SK-N-SH (cell line): Measurements from ENCODE around the gene FHDC1. TPM values are rescaled to one million over a fixed set of nuclear protein-coding genes. Genes with fewer than 3 reads are reported as not detected.

ENCODE experiments used
- CTCF ChIA-PET: fragments of 300-600, 350-600 bp; formaldehyde crosslinking; extraction: SDS; loops from one replicate; lab custom pipeline; 2021; lab: Yijun Ruan, JAX
- POLR2A ChIA-PET: fragments of 350-600 bp; sonication (Branson Sonifier 250); formaldehyde crosslinking; extraction: SDS; loops from one replicate; lab custom pipeline; 2020; ENCODE audit warnings: antibody characterized with exemption, inconsistent platforms; lab: Yijun Ruan, JAX
- DNase-seq: peaks from one replicate; pipeline ENCODE4 v3.0.0; 2012
- H2AFZ ChIP-seq: fragments of 200-600 bp; sonication (generic); 2 replicates; pipeline ENCODE4 v1.8.1; 2016; ENCODE audit warnings: antibody characterized with exemption, mild to moderate bottlenecking, low read depth
- H3F3A ChIP-seq: fragments of 200-600 bp; sonication (generic); replicated peaks from 2 replicates; pipeline ENCODE3; 2016; ENCODE audit warnings: antibody characterized with exemption, mild to moderate bottlenecking; ENCODE audit not compliant: insufficient read depth
- H3K27ac ChIP-seq, 2 experiments: fragments of 200-500 bp in 1 of 2; fragments of 200-600 bp in 1 of 2; sonication (Bioruptor generic) in 1 of 2; sonication (generic), shearing (Covaris generic) in 1 of 2; 2 replicates each; pipeline versions ENCODE4 v1.5.1 to v1.6.1; 2014 to 2016; ENCODE audit warnings: low read depth in 2 of 2, inconsistent platforms in 1 of 2, low read length in 1 of 2, mild to moderate bottlenecking in 1 of 2, mixed read lengths in 1 of 2
- H3K27me3 ChIP-seq: fragments of 200-600 bp; sonication (generic), shearing (Covaris generic); 2 replicates; pipeline ENCODE4 v1.6.1; 2016; ENCODE audit warnings: mixed run types; ENCODE audit not compliant: insufficient read depth
- H3K36me3 ChIP-seq, 2 experiments: fragments of 200-500 bp in 1 of 2; fragments of 200-600 bp in 1 of 2; sonication (Bioruptor generic) in 1 of 2; sonication (generic) in 1 of 2; replicated peaks in 1 of 2; 2 replicates each; pipeline versions ENCODE3 to v1.5.1; 2014 to 2016; ENCODE audit warnings: low read length in 1 of 2, mild to moderate bottlenecking in 1 of 2; ENCODE audit not compliant: insufficient read depth in 2 of 2, control insufficient read depth in 1 of 2
- H3K4me1 ChIP-seq, 2 experiments: fragments of 200-500 bp in 1 of 2; fragments of 200-600 bp in 1 of 2; sonication (Bioruptor generic) in 1 of 2; sonication (generic), shearing (Covaris generic) in 1 of 2; 2 replicates each; pipeline versions ENCODE4 v1.5.1 to v1.6.1; 2014 to 2016; ENCODE audit warnings: low read depth in 1 of 2, low read length in 1 of 2, mixed run types in 1 of 2; ENCODE audit not compliant: insufficient read depth in 2 of 2, control insufficient read depth in 1 of 2
- H3K4me2 ChIP-seq: fragments of 200-600 bp; sonication (generic), shearing (Covaris generic); 2 replicates; pipeline ENCODE4 v1.6.1; 2017; ENCODE audit warnings: mixed run types
- H3K4me3 ChIP-seq, 2 experiments: fragments of 200-500 bp in 1 of 2; fragments of 200-600 bp in 1 of 2; sonication (Bioruptor generic) in 1 of 2; sonication (generic), shearing (Covaris generic) in 1 of 2; 2 replicates each; pipeline versions ENCODE4 v1.5.1 to v1.8.1; 2014 to 2016; ENCODE audit warnings: low read depth in 2 of 2, inconsistent platforms in 1 of 2, low read length in 1 of 2, mild to moderate bottlenecking in 1 of 2, mixed read lengths in 1 of 2, moderate library complexity in 1 of 2
- H3K79me2 ChIP-seq: fragments of 200-600 bp; sonication (generic); 2 replicates; pipeline ENCODE4 v1.8.1; 2017; ENCODE audit warnings: mild to moderate bottlenecking; ENCODE audit not compliant: insufficient read depth
- H3K9ac ChIP-seq: fragments of 200-600 bp; sonication (generic); 2 replicates; pipeline ENCODE4 v1.6.1; 2017; ENCODE audit warnings: mixed run types
- H3K9me2 ChIP-seq: fragments of 200-600 bp; sonication (generic); 2 replicates; pipeline ENCODE4 v1.6.1; 2017; ENCODE audit warnings: mixed run types
- H3K9me3 ChIP-seq: fragments of 200-600 bp; sonication (generic); 2 replicates; pipeline ENCODE4 v1.6.1; 2017; ENCODE audit warnings: mixed run types, mild to moderate bottlenecking, moderate library complexity
- H4K20me1 ChIP-seq: fragments of 200-600 bp; sonication (generic); 2 replicates; pipeline ENCODE4 v1.6.1; 2017; ENCODE audit warnings: mild to moderate bottlenecking, mixed run types; ENCODE audit not compliant: insufficient read depth
- CHD2 ChIP-seq: fragments of 150-350 bp; IDR thresholded peaks from 2 replicates; pipeline ENCODE4 v1.6.1; 2018; ENCODE audit warnings: low read length; ENCODE audit not compliant: partially characterized antibody
- ELF1 ChIP-seq: IDR thresholded peaks from 2 replicates; pipeline ENCODE4 v1.4.0; 2012
- FOXM1 ChIP-seq: IDR thresholded peaks from 2 replicates; pipeline ENCODE4 v1.4.0; 2012; ENCODE audit warnings: low read depth, mild to moderate bottlenecking
- GATA2 ChIP-seq: sonication (generic); formaldehyde crosslinking; IDR thresholded peaks from 2 replicates; pipeline ENCODE4 v1.5.0; 2020; ENCODE audit warnings: mild to moderate bottlenecking, missing genetic modification reagents
- RCOR1 ChIP-seq: fragments of 150-350 bp; IDR thresholded peaks from 2 replicates; pipeline ENCODE4 v1.6.1; 2017; ENCODE audit warnings: antibody characterized with exemption, low read length
- REST ChIP-seq: IDR thresholded peaks from 2 replicates; pipeline ENCODE4 v1.6.1; 2012; ENCODE audit warnings: mild to moderate bottlenecking, low read depth, low read length, moderate library complexity
- WGBS: methylation state at CpG from one replicate; pipeline ENCODE4 v1.1.6; 2017; ENCODE audit warnings: low lambda C conversion rate; 5-methylcytosine and 5-hydroxymethylcytosine counted together
- polyA plus RNA-seq, 3 experiments: library from polyadenylated mRNA; depleted of rRNA; stranded (reverse); fragments of >200 nt; gene quantifications; 2 replicates each; pipeline ENCODE4 v1.2.3, GENCODE V29; 2012
- TF ChIP-seq, protein P1 (sequence below): fragments of 150-350 bp; IDR thresholded peaks from 2 replicates; pipeline ENCODE4 v1.6.1; 2017; ENCODE audit warnings: antibody characterized with exemption, low read length, low read depth, borderline replicate concordance
- TF ChIP-seq, protein P2 (sequence below): IDR thresholded peaks from 2 replicates; pipeline ENCODE4 v1.4.0; 2012; ENCODE audit warnings: low read depth, borderline replicate concordance
- TF ChIP-seq, protein P3 (sequence below): IDR thresholded peaks from 2 replicates; pipeline ENCODE4 v1.4.0; 2012; ENCODE audit warnings: low read depth, borderline replicate concordance

Gene FHDC1
- polyA plus RNA-seq, 1 of the 3 experiments (the other 2 are of a cell fraction), result 0.02 TPM

- TF ChIP-seq REST, result no peak
- no peak for TF ChIP-seq RCOR1
- no peak for TF ChIP-seq FOXM1
These were observed 91.7 kb downstream of the FHDC1 start (continued) for GRCh38 chr4:153027866-153028265.

DNA sequence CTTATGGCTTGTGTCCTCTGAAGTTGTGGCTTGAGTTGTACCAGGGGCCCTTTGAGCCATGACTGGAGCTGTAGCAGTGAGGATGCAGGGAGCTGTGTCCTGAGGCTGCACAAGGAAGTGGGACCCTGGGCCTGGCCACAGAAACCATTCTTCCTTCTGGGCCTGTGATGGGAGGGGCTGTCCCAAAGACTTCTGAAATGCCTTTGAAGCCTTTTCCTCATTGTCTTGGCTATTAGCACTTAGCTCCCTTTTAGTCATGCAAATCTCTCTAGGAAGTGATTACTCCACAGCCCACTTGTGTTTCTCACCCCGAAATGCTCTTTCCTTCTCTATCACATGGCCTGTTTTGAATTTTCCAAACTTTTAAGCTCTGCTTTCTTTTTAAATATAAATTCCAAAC lies 92.4 kb downstream of the FHDC1 start:
- H3K9me3 ChIP-seq, result no peaks in the 10 kb centered on the region
- no peak overlapping the region for H2AFZ ChIP-seq
- 5% methylated on average over 1 of the region's 1 CpG for WGBS
- ChIA-PET POLR2A (no interaction called here), CTCF (interaction anchor here (0.6 kb wide), 1 partner anchor 71 kb away, joined by 3 read pairs; no protein-coding TSS in a partner anchor)
- H4K20me1 ChIP-seq, result no peaks in the 10 kb centered on the region
- H3K4me2 ChIP-seq, result no peak overlapping the region
- no peaks in the 10 kb centered on the region; a peak in 1 of 4 replicates for H3K4me1 ChIP-seq
- H3F3A ChIP-seq, result no peaks in the 10 kb centered on the region
- no peak for DNase-seq
- no peaks in the 10 kb centered on the region for H3K79me2 ChIP-seq
- no peaks in the 10 kb centered on the region for H3K9me2 ChIP-seq
- TF ChIP-seq, protein P1, sequence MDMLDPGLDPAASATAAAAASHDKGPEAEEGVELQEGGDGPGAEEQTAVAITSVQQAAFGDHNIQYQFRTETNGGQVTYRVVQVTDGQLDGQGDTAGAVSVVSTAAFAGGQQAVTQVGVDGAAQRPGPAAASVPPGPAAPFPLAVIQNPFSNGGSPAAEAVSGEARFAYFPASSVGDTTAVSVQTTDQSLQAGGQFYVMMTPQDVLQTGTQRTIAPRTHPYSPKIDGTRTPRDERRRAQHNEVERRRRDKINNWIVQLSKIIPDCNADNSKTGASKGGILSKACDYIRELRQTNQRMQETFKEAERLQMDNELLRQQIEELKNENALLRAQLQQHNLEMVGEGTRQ, result no peak
- TF ChIP-seq ELF1 (no peak), CHD2 (no peak), RCOR1 (no peak), GATA2 (CRISPR knock-in tag) (no peak)
- TF ChIP-seq, protein P2, sequence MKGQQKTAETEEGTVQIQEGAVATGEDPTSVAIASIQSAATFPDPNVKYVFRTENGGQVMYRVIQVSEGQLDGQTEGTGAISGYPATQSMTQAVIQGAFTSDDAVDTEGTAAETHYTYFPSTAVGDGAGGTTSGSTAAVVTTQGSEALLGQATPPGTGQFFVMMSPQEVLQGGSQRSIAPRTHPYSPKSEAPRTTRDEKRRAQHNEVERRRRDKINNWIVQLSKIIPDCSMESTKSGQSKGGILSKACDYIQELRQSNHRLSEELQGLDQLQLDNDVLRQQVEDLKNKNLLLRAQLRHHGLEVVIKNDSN, result no peak
- TF ChIP-seq, protein P3, sequence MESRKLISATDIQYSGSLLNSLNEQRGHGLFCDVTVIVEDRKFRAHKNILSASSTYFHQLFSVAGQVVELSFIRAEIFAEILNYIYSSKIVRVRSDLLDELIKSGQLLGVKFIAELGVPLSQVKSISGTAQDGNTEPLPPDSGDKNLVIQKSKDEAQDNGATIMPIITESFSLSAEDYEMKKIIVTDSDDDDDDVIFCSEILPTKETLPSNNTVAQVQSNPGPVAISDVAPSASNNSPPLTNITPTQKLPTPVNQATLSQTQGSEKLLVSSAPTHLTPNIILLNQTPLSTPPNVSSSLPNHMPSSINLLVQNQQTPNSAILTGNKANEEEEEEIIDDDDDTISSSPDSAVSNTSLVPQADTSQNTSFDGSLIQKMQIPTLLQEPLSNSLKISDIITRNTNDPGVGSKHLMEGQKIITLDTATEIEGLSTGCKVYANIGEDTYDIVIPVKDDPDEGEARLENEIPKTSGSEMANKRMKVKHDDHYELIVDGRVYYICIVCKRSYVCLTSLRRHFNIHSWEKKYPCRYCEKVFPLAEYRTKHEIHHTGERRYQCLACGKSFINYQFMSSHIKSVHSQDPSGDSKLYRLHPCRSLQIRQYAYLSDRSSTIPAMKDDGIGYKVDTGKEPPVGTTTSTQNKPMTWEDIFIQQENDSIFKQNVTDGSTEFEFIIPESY, result no peak
- H3K27ac ChIP-seq, result no peak overlapping the region
- no peaks in the 10 kb centered on the region for H3K27me3 ChIP-seq
- no peak overlapping the region for H3K9ac ChIP-seq
- H3K36me3 ChIP-seq, result no peaks in the 10 kb centered on the region
- no peak overlapping the region for H3K4me3 ChIP-seq

Other genes starting within 250 kb of the FHDC1 start
- gene TIGD4, start 156.6 kb upstream of the FHDC1 start, polyA plus RNA-seq (2012; rRNA removed), result 0.13 and 0.28 TPM in 2 replicates
- gene ARFIP1, start 156.4 kb upstream of the FHDC1 start, polyA plus RNA-seq (2012; rRNA removed), result 15.7 and 17.4 TPM in 2 replicates